ENCODE measurements around the gene COL8A2.

The COL8A2 gene

GRCh38 chr1:36161641-36162531 lies 36.9 kb upstream of the COL8A2 start:
- H3K4me2 ChIP-seq (ENCODE audit: low read depth, low read length, poor library complexity, severe bottlenecking) = peak overlapping the region; percentile 5
- no peaks in the 10 kb centered on the region for H3K27me3 ChIP-seq (ENCODE audit: low read length)
- no peak overlapping the region for H3K4me3 ChIP-seq (ENCODE audit: insufficient read depth, low read length, poor library complexity, severe bottlenecking)
- no peaks in the 10 kb centered on the region for H3K36me3 ChIP-seq (ENCODE audit: low read length)
- no peak for TF ChIP-seq EZH2phosphoT487 (conservative IDR thresholded peaks at IDR 0.05; ENCODE audit: low read length)
- TF ChIP-seq, protein P1, sequence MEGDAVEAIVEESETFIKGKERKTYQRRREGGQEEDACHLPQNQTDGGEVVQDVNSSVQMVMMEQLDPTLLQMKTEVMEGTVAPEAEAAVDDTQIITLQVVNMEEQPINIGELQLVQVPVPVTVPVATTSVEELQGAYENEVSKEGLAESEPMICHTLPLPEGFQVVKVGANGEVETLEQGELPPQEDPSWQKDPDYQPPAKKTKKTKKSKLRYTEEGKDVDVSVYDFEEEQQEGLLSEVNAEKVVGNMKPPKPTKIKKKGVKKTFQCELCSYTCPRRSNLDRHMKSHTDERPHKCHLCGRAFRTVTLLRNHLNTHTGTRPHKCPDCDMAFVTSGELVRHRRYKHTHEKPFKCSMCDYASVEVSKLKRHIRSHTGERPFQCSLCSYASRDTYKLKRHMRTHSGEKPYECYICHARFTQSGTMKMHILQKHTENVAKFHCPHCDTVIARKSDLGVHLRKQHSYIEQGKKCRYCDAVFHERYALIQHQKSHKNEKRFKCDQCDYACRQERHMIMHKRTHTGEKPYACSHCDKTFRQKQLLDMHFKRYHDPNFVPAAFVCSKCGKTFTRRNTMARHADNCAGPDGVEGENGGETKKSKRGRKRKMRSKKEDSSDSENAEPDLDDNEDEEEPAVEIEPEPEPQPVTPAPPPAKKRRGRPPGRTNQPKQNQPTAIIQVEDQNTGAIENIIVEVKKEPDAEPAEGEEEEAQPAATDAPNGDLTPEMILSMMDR (IDR thresholded peaks at IDR 0.05; ENCODE audit: insufficient read depth, low read length, poor library complexity, severe bottlenecking) = no peak
- no peaks in the 10 kb centered on the region for H3K9me2 ChIP-seq (replicated peaks; ENCODE audit: insufficient read depth, low read length)
- H3K79me2 ChIP-seq (ENCODE audit: insufficient read depth, low read length) = peaks cover 64% of the 10 kb centered on the region
- H3K9me3 ChIP-seq (ENCODE audit: insufficient read depth, low read length) = no peaks in the 10 kb centered on the region
- H3F3A ChIP-seq (ENCODE audit: insufficient read depth) = peaks cover 4% of the 10 kb centered on the region; the same call in 1 of the 2 replicates
- H3K27ac ChIP-seq (ENCODE audit: low read depth, low read length) = peak overlapping the region; percentile 16; the same call in 1 of the 2 replicates
- H3K9ac ChIP-seq (ENCODE audit: low read length) = peak overlapping the region; percentile 16; the same call in 1 of the 2 replicates
- no peaks in the 10 kb centered on the region for H4K20me1 ChIP-seq (ENCODE audit: low read depth, low read length)
- no peak overlapping the region for H2AFZ ChIP-seq (ENCODE audit: low read depth, low read length, severe bottlenecking)

DNA sequence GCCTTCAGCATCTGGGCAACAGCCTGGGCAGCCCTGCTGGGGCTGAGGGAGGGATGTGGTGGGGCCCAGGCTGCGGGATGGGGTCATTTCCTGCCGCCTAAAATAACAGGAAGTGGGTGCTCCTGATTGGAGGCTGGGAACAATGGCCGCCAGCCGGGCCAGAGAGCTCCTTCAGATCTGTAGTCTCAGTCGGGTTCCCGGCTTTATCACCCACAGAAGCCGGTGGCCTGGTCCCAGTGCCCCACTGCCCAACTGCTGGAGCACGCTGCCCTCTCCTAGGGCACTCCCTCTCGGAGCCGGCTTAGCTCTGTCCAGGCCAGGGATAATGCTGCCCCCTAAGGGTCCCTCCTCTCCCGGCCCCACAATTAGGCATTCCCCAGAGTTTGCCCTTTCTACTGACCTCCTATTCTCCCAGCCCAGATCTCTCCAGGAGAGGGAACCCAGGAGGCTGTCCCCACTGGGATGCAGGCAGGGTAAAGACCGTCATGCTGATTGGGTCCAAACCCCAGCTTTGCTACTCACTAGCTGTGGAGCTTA lies 36.0 kb upstream of the COL8A2 start:
- no peaks in the 10 kb centered on the region for H4K20me1 ChIP-seq (ENCODE audit: low read depth, low read length)
- no peaks in the 10 kb centered on the region for H3K36me3 ChIP-seq (ENCODE audit: low read length)
- peak overlapping the region; percentile 16; the same call in 1 of the 2 replicates for H3K9ac ChIP-seq (ENCODE audit: low read length)
- TF ChIP-seq, protein P1 (IDR thresholded peaks at IDR 0.05; ENCODE audit: insufficient read depth, low read length, poor library complexity, severe bottlenecking) = no peak
- no peak for TF ChIP-seq EZH2phosphoT487 (conservative IDR thresholded peaks at IDR 0.05; ENCODE audit: low read length)
- no peak overlapping the region for H3K4me3 ChIP-seq (ENCODE audit: insufficient read depth, low read length, poor library complexity, severe bottlenecking)
- no peaks in the 10 kb centered on the region for H3K9me3 ChIP-seq (ENCODE audit: insufficient read depth, low read length)
- H3F3A ChIP-seq (ENCODE audit: insufficient read depth) = peaks cover 4% of the 10 kb centered on the region; the same call in 1 of the 2 replicates
- peak overlapping the region; percentile 16; the same call in 1 of the 2 replicates for H3K27ac ChIP-seq (ENCODE audit: low read depth, low read length)
- no peak overlapping the region for H2AFZ ChIP-seq (ENCODE audit: low read depth, low read length, severe bottlenecking)
- H3K79me2 ChIP-seq (ENCODE audit: insufficient read depth, low read length) = peaks cover 72% of the 10 kb centered on the region
- H3K4me2 ChIP-seq (ENCODE audit: low read depth, low read length, poor library complexity, severe bottlenecking) = peak overlapping the region; percentile 5
- H3K27me3 ChIP-seq (ENCODE audit: low read length) = no peaks in the 10 kb centered on the region
- no peaks in the 10 kb centered on the region for H3K9me2 ChIP-seq (replicated peaks; ENCODE audit: insufficient read depth, low read length)

DNA sequence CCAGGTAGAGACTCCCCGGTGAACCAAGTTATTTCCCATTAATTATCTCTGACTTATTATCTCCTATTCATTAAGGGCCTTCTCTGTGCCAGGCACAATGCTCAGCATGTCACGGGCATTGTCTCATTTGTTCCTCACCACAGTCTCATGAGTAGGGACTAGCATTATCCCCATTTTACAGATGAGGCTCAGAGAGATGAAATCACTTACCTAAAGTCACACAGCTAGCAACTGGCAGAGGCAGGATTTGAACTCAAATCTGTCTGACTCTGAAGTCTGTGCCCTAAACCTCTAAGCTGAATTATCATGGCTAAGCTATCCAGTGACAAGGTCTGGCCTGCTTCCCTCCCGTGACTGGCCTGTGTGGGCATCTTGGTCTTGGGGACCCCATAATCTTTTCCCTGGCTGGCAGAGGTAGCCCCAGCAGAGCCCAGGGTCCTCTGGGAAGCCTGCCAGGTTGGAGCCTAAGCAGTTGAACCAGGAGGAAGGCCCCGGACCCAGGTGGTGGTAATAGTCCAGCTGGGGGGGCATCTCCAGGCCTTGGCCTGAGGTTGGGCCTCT lies 35.4 kb upstream of the COL8A2 start:
- H3K4me3 ChIP-seq (ENCODE audit: insufficient read depth, low read length, poor library complexity, severe bottlenecking) = no peak overlapping the region
- H3K4me2 ChIP-seq (ENCODE audit: low read depth, low read length, poor library complexity, severe bottlenecking) = peak overlapping the region; percentile 5
- H3K27ac ChIP-seq (ENCODE audit: low read depth, low read length) = peak overlapping the region; percentile 16; the same call in 1 of the 2 replicates
- H3K9ac ChIP-seq (ENCODE audit: low read length) = peak overlapping the region; percentile 16; the same call in 1 of the 2 replicates
- no peaks in the 10 kb centered on the region for H3K36me3 ChIP-seq (ENCODE audit: low read length)
- H3K9me2 ChIP-seq (replicated peaks; ENCODE audit: insufficient read depth, low read length) = no peaks in the 10 kb centered on the region
- H3K79me2 ChIP-seq (ENCODE audit: insufficient read depth, low read length) = peaks cover 72% of the 10 kb centered on the region
- no peak for TF ChIP-seq EZH2phosphoT487 (conservative IDR thresholded peaks at IDR 0.05; ENCODE audit: low read length)
- TF ChIP-seq, protein P1 (IDR thresholded peaks at IDR 0.05; ENCODE audit: insufficient read depth, low read length, poor library complexity, severe bottlenecking) = no peak
- no peaks in the 10 kb centered on the region for H3K27me3 ChIP-seq (ENCODE audit: low read length)
- H2AFZ ChIP-seq (ENCODE audit: low read depth, low read length, severe bottlenecking) = no peak overlapping the region
- peaks cover 4% of the 10 kb centered on the region; the same call in 1 of the 2 replicates for H3F3A ChIP-seq (ENCODE audit: insufficient read depth)
- H3K9me3 ChIP-seq (ENCODE audit: insufficient read depth, low read length) = no peaks in the 10 kb centered on the region
- H4K20me1 ChIP-seq (ENCODE audit: low read depth, low read length) = no peaks in the 10 kb centered on the region
